Parietal lobe (tissue), 2 donors: ENCODE data around the gene SLC1A7. TPM values are rescaled to one million over a fixed set of nuclear protein-coding genes. Genes with fewer than 3 reads are reported as not detected.

Source experiments
- small RNA-seq: library from RNA; depleted of rRNA; stranded (forward); fragments of <200 nt; gene quantifications from one replicate; pipeline ENCODE3, GENCODE V24; 2014; ENCODE audit warnings: low replicate concordance
- total RNA-seq: library from RNA; depleted of rRNA; stranded (reverse); fragments of >200 nt; gene quantifications from one replicate; pipeline ENCODE4 v1.2.3, GENCODE V29; 2014

SLC1A7 gene
- not detected for total RNA-seq

DNA sequence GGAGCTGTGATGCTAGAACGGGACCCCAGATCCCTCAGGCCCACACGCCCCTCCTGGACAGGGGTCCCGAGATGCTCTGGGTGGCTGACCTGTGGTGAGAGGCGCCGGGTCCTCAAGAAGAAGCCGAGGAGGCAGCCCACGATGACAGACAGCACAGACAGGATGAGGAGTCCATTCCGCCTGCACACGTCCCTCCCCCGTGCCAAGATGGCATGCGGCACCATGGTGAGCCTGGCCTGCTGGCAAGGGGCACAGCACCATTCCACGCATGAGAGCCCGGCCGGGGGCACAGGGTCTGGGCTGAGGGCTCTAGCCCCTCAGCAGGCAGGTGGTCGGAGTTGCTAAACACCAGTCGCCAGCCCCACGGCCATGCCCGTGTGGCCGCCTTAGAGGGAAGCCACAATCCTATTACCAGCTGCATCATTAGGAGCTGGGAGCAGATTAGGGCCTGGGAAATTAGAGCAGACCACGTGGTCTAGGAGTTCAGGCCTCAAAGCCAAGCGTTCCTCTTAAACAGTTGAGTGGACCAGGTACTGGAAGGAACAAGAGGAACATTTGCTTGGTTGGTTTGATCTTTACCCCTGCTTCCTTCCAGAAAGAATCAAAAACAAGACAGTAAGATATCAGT is at the start of gene SLC1A7:
Gene SLC1A7, minus strand, starts transcription at position 413 of the 628 bp plus-strand sequence. Its CDS starts 189 bp downstream, at position 224.

DNA sequence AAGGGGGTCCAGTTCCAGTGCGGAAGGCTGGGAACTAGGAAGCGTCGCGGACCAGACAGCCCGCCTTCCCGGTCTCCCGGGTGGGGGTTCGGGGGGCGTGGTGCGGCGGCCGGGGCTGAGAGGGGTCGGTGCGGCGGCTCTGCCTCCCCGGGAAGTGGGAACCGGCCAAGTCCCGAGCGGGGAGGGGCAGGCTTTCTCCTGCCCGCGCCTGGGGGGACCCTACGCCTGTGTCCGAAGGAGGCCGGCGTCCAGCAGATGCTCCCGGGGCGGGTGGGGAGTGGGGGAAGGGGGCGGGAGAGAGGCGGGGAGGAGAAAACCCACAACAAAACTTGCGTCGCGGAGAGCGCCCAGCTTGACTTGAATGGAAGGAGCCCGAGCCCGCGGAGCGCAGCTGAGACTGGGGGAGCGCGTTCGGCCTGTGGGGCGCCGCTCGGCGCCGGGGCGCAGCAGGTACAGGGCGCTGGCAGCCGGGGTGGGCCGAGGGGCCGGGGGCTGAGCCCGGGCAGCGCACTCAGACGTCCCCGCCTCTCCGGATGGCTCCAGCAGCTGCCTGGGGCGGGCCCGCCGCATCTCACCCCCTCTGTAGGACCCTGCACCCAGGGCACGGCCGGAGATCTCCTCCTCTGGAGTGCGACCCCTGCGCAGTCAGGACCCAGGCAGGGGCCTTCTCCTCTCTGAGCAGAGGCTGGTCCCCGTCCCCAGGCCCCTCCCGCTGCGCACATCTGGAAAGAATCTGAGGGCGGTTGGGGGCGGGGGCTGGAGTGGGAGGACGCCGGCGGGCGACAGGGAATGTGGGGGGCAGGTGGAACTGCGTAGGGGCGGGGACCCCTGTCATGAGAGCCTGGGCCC is 80.4 kb downstream of the SLC1A7 start, which contains the start of gene PODN:
Gene PODN, plus strand, starts transcription at position 355 of the 849 bp plus-strand sequence. CDS start 7,643 bp downstream, outside the sequence.

Small RNA genes lying within 50 kb of the gene (small RNA-seq; reads per million reads assigned to genes)
- gene HIGD1AP11, result not detected

Other genes with a start within 250 kb of the SLC1A7 start
- 13.8 TPM for gene ECHDC2, start 220.9 kb downstream of the SLC1A7 start, total RNA-seq
- gene SCP2, start 215.4 kb downstream of the SLC1A7 start, total RNA-seq, result 48.5 TPM
- 0.94 TPM for gene PODN, start 80.4 kb downstream of the SLC1A7 start, total RNA-seq
- gene CPT2, start 54.2 kb upstream of the SLC1A7 start, total RNA-seq, result 5.0 TPM
- 61.3 TPM for gene CZIB, start 78.0 kb upstream of the SLC1A7 start, total RNA-seq
- 17.5 TPM for gene MAGOH, start 95.9 kb upstream of the SLC1A7 start, total RNA-seq
- gene LRP8, start 185.4 kb upstream of the SLC1A7 start, total RNA-seq, result 216 TPM